Natural killer cell (primary cell): ENCODE measurements around the gene ASAP2. TPM values are rescaled to one million over a fixed set of nuclear protein-coding genes. Genes with fewer than 3 reads are reported as not detected.
"Not testable (repeated sequence)": the region's sequence is repeated elsewhere in the genome, so short reads cannot be mapped to it uniquely, and the experiment has no call there.

ENCODE experiments used
- ATAC-seq, 3 donors: fragments of 150-1000 bp in 2 of 3; fragments of 200-7000 bp in 1 of 3; cut with Tn5 transposase; 1 replicate in 1 of 3; 2 replicates in 2 of 3; pipeline ENCODE4 v1.10.0; 2021; ENCODE audit warnings: mild to moderate bottlenecking in 2 of 3, moderate library complexity in 2 of 3
- DNase-seq, 2 donors: peaks; one replicate each; pipeline versions ENCODE4 v3.0.0 to v3.0.0-alpha.2; 2013 to 2021; ENCODE audit warnings: mixed read lengths in 1 of 2
- H3K27ac ChIP-seq: one replicate; pipeline ENCODE4 v1.5.1; 2013; ENCODE audit warnings: mild to moderate bottlenecking, low read length
- H3K27me3 ChIP-seq: one replicate; pipeline ENCODE4 v1.6.1; 2013; ENCODE audit warnings: low read length; ENCODE audit not compliant: control insufficient read depth, insufficient read depth
- H3K36me3 ChIP-seq: one replicate; pipeline ENCODE4 v1.6.1; 2013; ENCODE audit warnings: low read length; ENCODE audit not compliant: control insufficient read depth, insufficient read depth
- H3K4me1 ChIP-seq: one replicate; pipeline ENCODE4 v1.6.1; 2013; ENCODE audit warnings: low read length; ENCODE audit not compliant: control insufficient read depth, insufficient read depth
- H3K4me3 ChIP-seq: one replicate; pipeline ENCODE4 v1.5.1; 2013; ENCODE audit warnings: low read length
- H3K9me3 ChIP-seq: one replicate; pipeline ENCODE4 v1.6.1; 2013; ENCODE audit warnings: low read length; ENCODE audit not compliant: control insufficient read depth, insufficient read depth
- H3K27ac Mint-ChIP-seq, 2 donors: one replicate each; pipeline ENCODE4 v1.8.0; 2022; ENCODE audit warnings: mild to moderate bottlenecking in 2 of 2, mixed read lengths in 2 of 2, moderate library complexity in 1 of 2
- H3K27me3 Mint-ChIP-seq, 2 donors: one replicate each; pipeline ENCODE4 v1.8.0; 2022; ENCODE audit warnings: low read depth in 2 of 2, mixed read lengths in 2 of 2
- H3K36me3 Mint-ChIP-seq: one replicate; pipeline ENCODE4 v1.8.0; 2022; ENCODE audit warnings: mixed read lengths
- H3K4me1 Mint-ChIP-seq, 2 donors: one replicate each; pipeline ENCODE4 v1.8.0; 2022; ENCODE audit warnings: mixed read lengths in 2 of 2
- H3K4me3 Mint-ChIP-seq: one replicate; pipeline ENCODE4 v1.8.0; 2022; ENCODE audit warnings: mild to moderate bottlenecking, moderate library complexity, mixed read lengths
- H3K9me3 Mint-ChIP-seq, 2 donors: one replicate each; pipeline ENCODE4 v1.8.0; 2022; ENCODE audit warnings: mixed read lengths in 2 of 2
- CTCF ChIP-seq: fragments of 200-600 bp; IDR thresholded peaks from one replicate; pipeline ENCODE4 v1.8.0; 2022; ENCODE audit warnings: antibody characterized with exemption
- WGBS: methylation state at CpG from one replicate; pipeline ENCODE4 v1.1.7; 2013; ENCODE audit warnings: missing lambda C conversion rate; ENCODE audit not compliant: insufficient coverage; 5-methylcytosine and 5-hydroxymethylcytosine counted together
- intact Hi-C: fragments of 100-400 bp; cut with micrococcal nuclease; formaldehyde crosslinking; loops from one replicate; pipeline ENCODE4 v1.14.2; 2022
- total RNA-seq, 4 donors: library from RNA; stranded (reverse); fragments of 120-200 nt in 1 of 4; gene quantifications; one replicate each; pipeline versions ENCODE4 v1.2.3 to v1.2.4, GENCODE V29; 2013 to 2022

Gene ASAP2
- total RNA-seq, 3 donors from 2014 or later (not counting 1 experiment from before 2014, with no cell fraction given) = 0.20 to 1.8 (median 0.60) TPM

GRCh38 chr2:9214873-9215272 is 8.3 kb downstream of the ASAP2 start:
- Mint-ChIP-seq H3K9me3 (no peaks in the 10 kb centered on the region), H3K27ac (no peak overlapping the region), H3K36me3 (no peaks in the 10 kb centered on the region), H3K4me1 (no peaks in the 10 kb centered on the region), H3K27me3 (peaks cover 15 to 18% of the 10 kb centered on the region in 2 donors), H3K4me3 (no peak overlapping the region)
- 96% methylated on average over 5 of the region's 8 CpGs for WGBS
- Histone ChIP-seq H3K9me3 (no peaks in the 10 kb centered on the region), H3K4me1 (no peaks in the 10 kb centered on the region), H3K4me3 (no peak overlapping the region), H3K27me3 (peaks cover 2% of the 10 kb centered on the region), H3K36me3 (no peaks in the 10 kb centered on the region), H3K27ac (no peak overlapping the region)
- ATAC-seq (no peak), DNase-seq (no peak)
- intact Hi-C loops = no loop called here
- no peak for TF ChIP-seq CTCF

- Mint-ChIP-seq H3K4me1 (no peaks in the 10 kb centered on the region), H3K36me3 (no peaks in the 10 kb centered on the region), H3K9me3 (no peaks in the 10 kb centered on the region), H3K4me3 (no peak overlapping the region), H3K27me3 (peaks cover 8 to 14% of the 10 kb centered on the region in 2 donors), H3K27ac (no peak overlapping the region)
- H3K27me3 ChIP-seq = no peaks in the 10 kb centered on the region
- 47% methylated on average over 4 of the region's 4 CpGs for WGBS
- intact Hi-C loops = no loop called here
- ATAC-seq (no peak), DNase-seq (no peak)
- TF ChIP-seq CTCF = no peak
- no peak overlapping the region for H3K27ac ChIP-seq
- H3K36me3 ChIP-seq = no peaks in the 10 kb centered on the region
- no peaks in the 10 kb centered on the region for H3K9me3 ChIP-seq
- H3K4me3 ChIP-seq = no peak overlapping the region
- H3K4me1 ChIP-seq = no peaks in the 10 kb centered on the region
Measured at GRCh38 chr2:9215680-9216079, 9.1 kb downstream of the ASAP2 start.

- DNase-seq, H3K4me3 Mint-ChIP-seq, H3K4me1 ChIP-seq, H3K36me3 ChIP-seq, H3K4me1 Mint-ChIP-seq, H3K36me3 Mint-ChIP-seq, H3K9me3 ChIP-seq, H3K27me3 ChIP-seq, H3K27ac Mint-ChIP-seq, ATAC-seq, H3K4me3 ChIP-seq, intact Hi-C loops, H3K27ac ChIP-seq, H3K9me3 Mint-ChIP-seq: not testable (repeated sequence)
- H3K27me3 Mint-ChIP-seq = peaks cover 8 to 18% of the 10 kb centered on the region in 2 donors
- 89% methylated on average over 1 of the region's 2 CpGs for WGBS
Measured at GRCh38 chr2:9216143-9216542, 9.5 kb downstream of the ASAP2 start.

- Mint-ChIP-seq H3K36me3 (no peaks in the 10 kb centered on the region), H3K9me3 (no peaks in the 10 kb centered on the region), H3K4me3 (no peak overlapping the region), H3K4me1 (no peaks in the 10 kb centered on the region), H3K27me3 (peaks cover 7 to 20% of the 10 kb centered on the region in 2 donors), H3K27ac (no peak overlapping the region)
- TF ChIP-seq CTCF = no peak
- H3K36me3 ChIP-seq = no peaks in the 10 kb centered on the region
- no peak overlapping the region for H3K4me3 ChIP-seq
- 93% methylated on average over 7 of the region's 7 CpGs for WGBS
- intact Hi-C loops = no loop called here
- H3K27me3 ChIP-seq = no peaks in the 10 kb centered on the region
- ATAC-seq (no peak), DNase-seq (no peak)
- H3K27ac ChIP-seq = no peak overlapping the region
- no peaks in the 10 kb centered on the region for H3K9me3 ChIP-seq
- H3K4me1 ChIP-seq = no peaks in the 10 kb centered on the region
Measured at GRCh38 chr2:9217838-9218770, 11.5 kb downstream of the ASAP2 start.
